Prostate gland (tissue), 2 donors: ENCODE data around the gene QRICH1. TPM values are rescaled to one million over a fixed set of nuclear protein-coding genes. Genes with fewer than 3 reads are reported as not detected.

Experiments used
- DNase-seq: peaks from one replicate; pipeline ENCODE4 v3.0.0-alpha.2; 2019; ENCODE audit warnings: low spot score
- H3K27ac ChIP-seq, 2 donors: fragments of 200-600 bp; sonication (generic); 2 replicates each; pipeline ENCODE4 v1.5.1; 2017 to 2019
- H3K27me3 ChIP-seq: fragments of 200-600 bp; sonication (generic); replicated peaks from 2 replicates; pipeline ENCODE4 v1.5.1; 2019; ENCODE audit not compliant: insufficient read depth
- H3K36me3 ChIP-seq, 2 donors: fragments of 200-600 bp; sonication (generic); 1 replicate in 1 of 2; 2 replicates in 1 of 2; pipeline versions ENCODE4 v1.5.1 to v1.8.1; 2017 to 2019
- H3K4me1 ChIP-seq: fragments of 200-600 bp; sonication (generic); replicated peaks from 2 replicates; pipeline ENCODE4 v1.5.1; 2019
- H3K4me3 ChIP-seq, 2 donors: fragments of 200-600 bp; sonication (generic); 2 replicates each; pipeline ENCODE4 v1.5.1; 2017 to 2019
- H3K9me3 ChIP-seq: fragments of 200-600 bp; sonication (generic); 2 replicates; pipeline ENCODE4 v1.5.1; 2017
- CTCF ChIP-seq, 4 experiments: fragments of 200-600 bp in 2 of 4; fragments of 450-650 bp in 2 of 4; sonication (generic) in 2 of 4; IDR thresholded peaks; 1 replicate in 3 of 4; 2 replicates in 1 of 4; pipeline ENCODE4 v1.5.1; 2016 to 2019; ENCODE audit warnings: antibody characterized with exemption in 4 of 4, mild to moderate bottlenecking in 2 of 4, moderate library complexity in 2 of 4
- POLR2A ChIP-seq: fragments of 450-650 bp; IDR thresholded peaks from one replicate; pipeline ENCODE4 v1.6.1; 2016; ENCODE audit warnings: antibody characterized with exemption, mild to moderate bottlenecking
- POLR2AphosphoS5 ChIP-seq: sonication (generic); formaldehyde crosslinking; IDR thresholded peaks from one replicate; pipeline ENCODE4 v1.6.1; 2017; ENCODE audit warnings: antibody characterized with exemption
- WGBS: methylation state at CpG from one replicate; pipeline ENCODE4 v1.1.5; 2018; 5-methylcytosine and 5-hydroxymethylcytosine counted together
- intact Hi-C: fragments of 100-400 bp; cut with DNase I; formaldehyde crosslinking; loops from one replicate; pipeline ENCODE4 v1.14.2; 2022
- total RNA-seq, 2 donors: library from RNA; depleted of rRNA; stranded (reverse); fragments of >200 nt; gene quantifications; one replicate each; pipeline ENCODE4 v1.1.0, GENCODE V29; 2016

QRICH1 gene
- total RNA-seq, 2 donors from 2014 or later, result 60.1 to 132 TPM

- peak overlapping the region in 1 of 2 donors; percentile 74 for H3K4me3 ChIP-seq
- no peak for DNase-seq
- intact Hi-C loops, result loop anchor here (2.0 kb wide), 1 partner anchor 15 kb away; the partner anchor contains the start of gene WDR6
- TF ChIP-seq CTCF (IDR thresholded peaks at IDR 0.05) (no peak), POLR2AphosphoS5 (no peak), POLR2A (no peak)
- H3K4me1 ChIP-seq, result peaks cover 3% of the 10 kb centered on the region
- no peaks in the 10 kb centered on the region for H3K36me3 ChIP-seq
- no peaks in the 10 kb centered on the region for H3K27me3 ChIP-seq
- H3K27ac ChIP-seq, result no peak overlapping the region
- H3K9me3 ChIP-seq, result no peaks in the 10 kb centered on the region
- WGBS, result 73% methylated on average over 5 of the region's 5 CpGs
These were observed 101.9 kb downstream of the QRICH1 start for GRCh38 chr3:48991851-48992545.

- no peak for DNase-seq
- H3K4me1 ChIP-seq, result peaks cover 3% of the 10 kb centered on the region
- no peaks in the 10 kb centered on the region for H3K36me3 ChIP-seq
- H3K27ac ChIP-seq, result peak overlapping the region; percentile 85 to 88
- WGBS, result 4% methylated on average over 39 of the region's 40 CpGs
- peak overlapping the region; percentile 74 to 75 for H3K4me3 ChIP-seq
- intact Hi-C loops, result loop anchor here (2.0 kb wide), 1 partner anchor 16 kb away; the partner anchor contains the start of gene WDR6
- peak; percentile 6 for TF ChIP-seq POLR2AphosphoS5
- TF ChIP-seq POLR2A, result no peak
- TF ChIP-seq CTCF (IDR thresholded peaks at IDR 0.05), result no peak
- no peaks in the 10 kb centered on the region for H3K9me3 ChIP-seq
- no peaks in the 10 kb centered on the region for H3K27me3 ChIP-seq
These were observed 103.0 kb downstream of the QRICH1 start for GRCh38 chr3:48990636-48991469.

DNA sequence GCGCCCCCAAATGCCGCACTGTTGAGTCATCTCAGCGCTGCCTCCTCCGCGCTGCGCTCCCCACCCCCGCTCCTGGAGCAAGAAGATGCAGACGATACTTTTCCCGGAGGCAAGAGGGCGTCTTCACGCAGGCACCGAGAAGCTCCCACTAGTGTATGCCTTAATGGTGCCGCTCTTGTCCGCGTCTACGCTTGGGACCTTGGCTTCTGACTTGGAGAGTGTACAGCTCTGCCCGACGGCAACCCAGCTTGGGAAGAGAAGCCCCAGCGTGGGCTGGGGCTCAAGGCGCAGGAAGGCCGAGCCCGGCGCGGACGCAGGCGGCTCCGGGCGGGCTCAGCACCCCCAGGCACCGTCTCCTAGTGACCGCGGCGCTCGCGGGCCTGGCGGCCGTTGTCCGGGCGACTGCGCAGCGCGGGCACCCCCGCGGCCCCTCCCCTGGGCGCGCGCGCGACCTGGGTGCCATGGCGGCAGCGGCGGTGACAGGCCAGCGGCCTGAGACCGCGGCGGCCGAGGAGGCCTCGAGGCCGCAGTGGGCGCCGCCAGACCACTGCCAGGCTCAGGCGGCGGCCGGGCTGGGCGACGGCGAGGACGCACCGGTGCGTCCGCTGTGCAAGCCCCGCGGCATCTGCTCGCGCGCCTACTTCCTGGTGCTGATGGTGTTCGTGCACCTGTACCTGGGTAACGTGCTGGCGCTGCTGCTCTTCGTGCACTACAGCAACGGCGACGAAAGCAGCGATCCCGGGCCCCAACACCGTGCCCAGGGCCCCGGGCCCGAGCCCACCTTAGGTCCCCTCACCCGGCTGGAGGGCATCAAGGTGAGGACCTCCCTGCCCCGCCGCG is 103.9 kb downstream of the QRICH1 start, which contains the start of gene P4HTM:
Gene P4HTM (plus strand): TSS at position 446 of the 840 bp plus-strand sequence. CDS start 16 bp downstream, at position 462.
- no peaks in the 10 kb centered on the region for H3K9me3 ChIP-seq
- intact Hi-C loops, result loop anchor here (2.0 to 10.0 kb wide), 2 partner anchors 17 to 105 kb away; partner anchors contain the start of genes QRICH1 and WDR6
- TF ChIP-seq CTCF (IDR thresholded peaks at IDR 0.05) (peak in 3 of 4 experiments; percentile 23 to 48 (median 36)), POLR2AphosphoS5 (peak; percentile 78), POLR2A (peak; percentile 34)
- no peaks in the 10 kb centered on the region for H3K36me3 ChIP-seq
- H3K4me3 ChIP-seq, result peak within 1 kb of the TSS; percentile 74 to 75
- H3K27ac ChIP-seq, result peak within 1 kb of the TSS; percentile 85 to 88
- 1% methylated on average over 19 of the region's 91 CpGs for WGBS
- peaks cover 3% of the 10 kb centered on the region for H3K4me1 ChIP-seq
- H3K27me3 ChIP-seq, result no peaks in the 10 kb centered on the region
- DNase-seq, result peak; percentile 80

- H3K36me3 ChIP-seq, result no peaks in the 10 kb centered on the region
- no peaks in the 10 kb centered on the region for H3K9me3 ChIP-seq
- H3K4me3 ChIP-seq, result peak overlapping the region; percentile 74 to 75
- H3K4me1 ChIP-seq, result peaks cover 3% of the 10 kb centered on the region
- no peaks in the 10 kb centered on the region for H3K27me3 ChIP-seq
- DNase-seq, result no peak
- 2% methylated on average over 21 of the region's 21 CpGs for WGBS
- H3K27ac ChIP-seq, result peak overlapping the region; percentile 85 to 88
- intact Hi-C loops, result loop anchor here (10.0 kb wide), 1 partner anchor 106 kb away; the partner anchor contains the start of gene QRICH1
- TF ChIP-seq CTCF (IDR thresholded peaks at IDR 0.05) (no peak), POLR2AphosphoS5 (no peak)
These were observed 104.6 kb downstream of the QRICH1 start for GRCh38 chr3:48989126-48989795.
